Vagina (tissue), 2 donors: ENCODE data around the gene SPATA22.

Experiments
- CTCF ChIP-seq, 3 experiments: fragments of 450-650 bp in 2 of 3; fragments of 200-600 bp in 1 of 3; sonication (generic) in 1 of 3; IDR thresholded peaks; one replicate each; pipeline ENCODE4 v1.5.1; 2017 to 2019; ENCODE audit warnings: antibody characterized with exemption in 3 of 3, mild to moderate bottlenecking in 2 of 3, moderate library complexity in 2 of 3
- POLR2A ChIP-seq, 2 donors: fragments of 450-650 bp; IDR thresholded peaks; one replicate each; pipeline ENCODE4 v1.6.1; 2017; ENCODE audit warnings: antibody characterized with exemption in 2 of 2, mild to moderate bottlenecking in 2 of 2, moderate library complexity in 2 of 2
- POLR2AphosphoS5 ChIP-seq, 2 donors: sonication (generic); formaldehyde crosslinking; IDR thresholded peaks; one replicate each; pipeline ENCODE4 v1.9.0; 2017; ENCODE audit warnings: antibody characterized with exemption in 2 of 2, mild to moderate bottlenecking in 2 of 2, low read depth in 1 of 2; ENCODE audit not compliant: insufficient read depth in 1 of 2

GRCh38 chr17:3398310-3398709 lies 73.3 kb downstream of the SPATA22 start, which contains the start of gene OR1E1:
- TF ChIP-seq POLR2A (IDR thresholded peaks at IDR 0.05) (no peak), POLR2AphosphoS5 (IDR thresholded peaks at IDR 0.05; ENCODE audit: insufficient read depth in 1 of 2, low read depth in 1 of 2) (no peak), CTCF (IDR thresholded peaks at IDR 0.05) (no peak)
